GM10248 (cell line): ENCODE data around the gene TMEM107.

Experiments used
- CTCF ChIA-PET: fragments of 300-600 bp; sonication (Branson Sonifier 250); formaldehyde crosslinking; extraction: SDS; loops from one replicate; lab custom pipeline; 2021; ENCODE audit warnings: antibody characterized with exemption; lab: Yijun Ruan, JAX
- POLR2A ChIA-PET: fragments of 350-650 bp; sonication (Branson Sonifier 250); formaldehyde crosslinking; extraction: SDS; loops from one replicate; lab custom pipeline; 2020; ENCODE audit warnings: antibody characterized with exemption; lab: Yijun Ruan, JAX
- DNase-seq: peaks from one replicate; pipeline ENCODE4 v3.0.0; 2012; ENCODE audit errors: extremely low spot score
- TF ChIP-seq, protein P1 (sequence below): IDR thresholded peaks from 2 replicates; pipeline ENCODE4 v1.5.1; 2012; ENCODE audit warnings: mild to moderate bottlenecking, low read depth; ENCODE audit errors: extremely low read depth, missing control alignments, control extremely low read depth

Gene TMEM107

GRCh38 chr17:8144401-8145231 lies 31.6 kb downstream of the TMEM107 start:
- POLR2A ChIA-PET = interaction anchor here (1.2 to 4.0 kb wide), 3 partner anchors 8 to 12 kb away, joined by 4 to 17 read pairs (median 8); partner anchors contain the start of gene PER1
- TF ChIP-seq, protein P1, sequence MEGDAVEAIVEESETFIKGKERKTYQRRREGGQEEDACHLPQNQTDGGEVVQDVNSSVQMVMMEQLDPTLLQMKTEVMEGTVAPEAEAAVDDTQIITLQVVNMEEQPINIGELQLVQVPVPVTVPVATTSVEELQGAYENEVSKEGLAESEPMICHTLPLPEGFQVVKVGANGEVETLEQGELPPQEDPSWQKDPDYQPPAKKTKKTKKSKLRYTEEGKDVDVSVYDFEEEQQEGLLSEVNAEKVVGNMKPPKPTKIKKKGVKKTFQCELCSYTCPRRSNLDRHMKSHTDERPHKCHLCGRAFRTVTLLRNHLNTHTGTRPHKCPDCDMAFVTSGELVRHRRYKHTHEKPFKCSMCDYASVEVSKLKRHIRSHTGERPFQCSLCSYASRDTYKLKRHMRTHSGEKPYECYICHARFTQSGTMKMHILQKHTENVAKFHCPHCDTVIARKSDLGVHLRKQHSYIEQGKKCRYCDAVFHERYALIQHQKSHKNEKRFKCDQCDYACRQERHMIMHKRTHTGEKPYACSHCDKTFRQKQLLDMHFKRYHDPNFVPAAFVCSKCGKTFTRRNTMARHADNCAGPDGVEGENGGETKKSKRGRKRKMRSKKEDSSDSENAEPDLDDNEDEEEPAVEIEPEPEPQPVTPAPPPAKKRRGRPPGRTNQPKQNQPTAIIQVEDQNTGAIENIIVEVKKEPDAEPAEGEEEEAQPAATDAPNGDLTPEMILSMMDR = no peak
- no peak for DNase-seq

GRCh38 chr17:8143581-8144400 lies 32.4 kb downstream of the TMEM107 start:
- POLR2A ChIA-PET = interaction anchor here (1.0 to 4.0 kb wide), 5 partner anchors 8 to 15 kb away, joined by 4 to 17 read pairs (median 8); partner anchors contain the start of gene PER1
- DNase-seq = no peak
- TF ChIP-seq, protein P1 = no peak
- CTCF ChIA-PET = interaction anchor here (0.8 to 1.0 kb wide), 2 partner anchors 15 to 25 kb away, joined by 3 to 4 read pairs; no protein-coding TSS in a partner anchor

More at GRCh38 chr17:8144401-8145231, 31.6 kb downstream of the TMEM107 start:
- CTCF ChIA-PET = interaction anchor here (1.0 kb wide), 1 partner anchor 14 kb away, joined by 4 read pairs; no protein-coding TSS in a partner anchor

GRCh38 chr17:8142887-8143580 lies 33.1 kb downstream of the TMEM107 start:
- no peak for DNase-seq
- ChIA-PET CTCF (interaction anchor here (0.8 to 6.6 kb wide), 2 partner anchors 7 to 24 kb away, joined by 3 to 67 read pairs; partner anchors contain the start of gene PER1), POLR2A (interaction anchor here (1.0 to 4.0 kb wide), 4 partner anchors 9 to 16 kb away, joined by 4 to 17 read pairs (median 8); partner anchors contain the start of gene PER1)
- TF ChIP-seq, protein P1 = no peak

GRCh38 chr17:8142158-8142886 lies 33.9 kb downstream of the TMEM107 start:
- CTCF ChIA-PET = interaction anchor here (1.3 to 6.6 kb wide), 2 partner anchors 8 to 47 kb away, joined by 3 to 67 read pairs; partner anchors contain the start of gene PER1
- DNase-seq = no peak
- POLR2A ChIA-PET = interaction anchor here (1.6 to 5.5 kb wide), 4 partner anchors 10 to 31 kb away, joined by 3 to 37 read pairs (median 14); no protein-coding TSS in a partner anchor
- TF ChIP-seq, protein P1 = no peak

GRCh38 chr17:8141741-8142140 lies 34.4 kb downstream of the TMEM107 start:
- no peak for DNase-seq
- ChIA-PET CTCF (interaction anchor here (1.3 to 6.6 kb wide), 3 partner anchors 8 to 47 kb away, joined by 3 to 67 read pairs (median 50); partner anchors contain the start of gene PER1), POLR2A (interaction anchor here (1.0 to 5.5 kb wide), 6 partner anchors 10 to 31 kb away, joined by 3 to 37 read pairs (median 13); partner anchors contain the start of gene PER1)
- TF ChIP-seq, protein P1 = no peak
